OCI-M2 (cell line): ENCODE results near the gene LMX1A.

Experiments used
- DNase-seq: peaks from one replicate; lab custom pipeline; 2025; ENCODE audit not compliant: unreplicated experiment; lab: John Stamatoyannopoulos, UW

The LMX1A gene

GRCh38 chr1:165367375-165367993, 11.0 kb upstream of the LMX1A start:
- no peak for DNase-seq

- no peak for DNase-seq
These were observed 8.8 kb upstream of the LMX1A start for GRCh38 chr1:165365341-165365740.

GRCh38 chr1:165364568-165365133, 8.1 kb upstream of the LMX1A start:
- DNase-seq: no peak

- no peak for DNase-seq
These were observed 361 bp upstream of the LMX1A start for GRCh38 chr1:165356876-165357275.

- DNase-seq: no peak
These were observed 1.2 kb downstream of the LMX1A start for GRCh38 chr1:165355139-165355976.

- DNase-seq: no peak
These were observed 1.8 kb downstream of the LMX1A start for GRCh38 chr1:165354739-165355138.

GRCh38 chr1:165353731-165354671, 2.5 kb downstream of the LMX1A start:
- no peak for DNase-seq

GRCh38 chr1:165352442-165353293, 3.8 kb downstream of the LMX1A start:
- DNase-seq: no peak

- DNase-seq: no peak
These were observed 4.6 kb downstream of the LMX1A start for GRCh38 chr1:165351863-165352441.

- DNase-seq: no peak
These were observed 5.7 kb downstream of the LMX1A start for GRCh38 chr1:165350840-165351239.

- DNase-seq: no peak
These were observed 11.0 kb downstream of the LMX1A start for GRCh38 chr1:165345502-165345901.

GRCh38 chr1:165344736-165345135, 11.8 kb downstream of the LMX1A start:
- DNase-seq: no peak

- no peak for DNase-seq
These were observed 12.3 kb downstream of the LMX1A start for GRCh38 chr1:165344198-165344597.

GRCh38 chr1:165342587-165342986, 13.9 kb downstream of the LMX1A start:
- DNase-seq: no peak

GRCh38 chr1:165342168-165342567, 14.3 kb downstream of the LMX1A start:
- no peak for DNase-seq

GRCh38 chr1:165339164-165339563, 17.4 kb downstream of the LMX1A start:
- DNase-seq: no peak

- no peak for DNase-seq
These were observed 26.0 kb downstream of the LMX1A start for GRCh38 chr1:165330483-165330882.

- no peak for DNase-seq
These were observed 27.4 kb downstream of the LMX1A start for GRCh38 chr1:165329104-165329503.

- DNase-seq: no peak
These were observed 28.4 kb downstream of the LMX1A start for GRCh38 chr1:165328136-165328535.

GRCh38 chr1:165327538-165327937, 29.0 kb downstream of the LMX1A start:
- no peak for DNase-seq
